ENCODE data around the gene SLC25A51.
A peak's percentile ranks its signal among the peaks of the same experiment; 100 is the strongest.
"Not testable (repeated sequence)": the region's sequence is repeated elsewhere in the genome, so short reads cannot be mapped to it uniquely, and the experiment has no call there.

Gene SLC25A51

GRCh38 chr9:37919246-37919955 is 15.5 kb upstream of the SLC25A51 start:
- no peak for DNase-seq

- no peak for DNase-seq
These were observed 14.8 kb upstream of the SLC25A51 start for GRCh38 chr9:37918665-37919170.

- no peak for DNase-seq
These were observed 14.1 kb upstream of the SLC25A51 start for GRCh38 chr9:37917801-37918664.

GRCh38 chr9:37917313-37917731 is 13.4 kb upstream of the SLC25A51 start:
- DNase-seq: no peak

- DNase-seq: no peak
These were observed 12.8 kb upstream of the SLC25A51 start for GRCh38 chr9:37916471-37917312.

GRCh38 chr9:37915911-37916470 is 12.1 kb upstream of the SLC25A51 start:
- DNase-seq: no peak

- DNase-seq: no peak
These were observed 10.9 kb upstream of the SLC25A51 start for GRCh38 chr9:37914701-37915358.

GRCh38 chr9:37914154-37914551 is 10.2 kb upstream of the SLC25A51 start:
- no peak for DNase-seq

GRCh38 chr9:37913480-37914153 is 9.7 kb upstream of the SLC25A51 start:
- DNase-seq: peak; percentile 82

- no peak for DNase-seq
These were observed 7.3 kb upstream of the SLC25A51 start for GRCh38 chr9:37911271-37911681.

GRCh38 chr9:37910271-37910670 is 6.3 kb upstream of the SLC25A51 start:
- no peak for DNase-seq

- DNase-seq: not testable (repeated sequence)
These were observed 5.9 kb upstream of the SLC25A51 start for GRCh38 chr9:37909836-37910235.

- DNase-seq: no peak
These were observed 5.4 kb upstream of the SLC25A51 start for GRCh38 chr9:37909326-37909725.

GRCh38 chr9:37908698-37909186 is 4.8 kb upstream of the SLC25A51 start:
- no peak for DNase-seq

- no peak for DNase-seq
These were observed 4.4 kb upstream of the SLC25A51 start for GRCh38 chr9:37908283-37908682.

- no peak for DNase-seq
These were observed 2.6 kb upstream of the SLC25A51 start for GRCh38 chr9:37906312-37907239.

GRCh38 chr9:37905776-37906175 is 1.8 kb upstream of the SLC25A51 start:
- no peak for DNase-seq

- DNase-seq: no peak
These were observed 1.2 kb upstream of the SLC25A51 start for GRCh38 chr9:37905131-37905505.

GRCh38 chr9:37904445-37905130 is 661 bp upstream of the SLC25A51 start:
- DNase-seq: no peak
